Cardiac fibroblast (primary cell): ENCODE results near the gene MRPL27.

Experiments
- DNase-seq, 2 donors: peaks; one replicate each; pipeline versions ENCODE4 v3.0.0 to v3.0.0-alpha.2; 2010; ENCODE audit warnings: low read depth in 2 of 2
- H3K4me3 ChIP-seq, 2 donors: replicated peaks in 1 of 2; 1 replicate in 1 of 2; 2 replicates in 1 of 2; pipeline ENCODE4 v1.5.1; 2011; ENCODE audit warnings: low read depth in 2 of 2, low read length in 2 of 2, mild to moderate bottlenecking in 2 of 2, moderate library complexity in 1 of 2
- CTCF ChIP-seq: IDR thresholded peaks from one replicate; pipeline ENCODE4 v1.5.1; 2011; ENCODE audit warnings: low read depth, mild to moderate bottlenecking, low read length, inconsistent platforms

Gene MRPL27

GRCh38 chr17:50328363-50329325 is 44.3 kb downstream of the MRPL27 start:
- TF ChIP-seq CTCF = no peak
- no peak overlapping the region for H3K4me3 ChIP-seq

DNA sequence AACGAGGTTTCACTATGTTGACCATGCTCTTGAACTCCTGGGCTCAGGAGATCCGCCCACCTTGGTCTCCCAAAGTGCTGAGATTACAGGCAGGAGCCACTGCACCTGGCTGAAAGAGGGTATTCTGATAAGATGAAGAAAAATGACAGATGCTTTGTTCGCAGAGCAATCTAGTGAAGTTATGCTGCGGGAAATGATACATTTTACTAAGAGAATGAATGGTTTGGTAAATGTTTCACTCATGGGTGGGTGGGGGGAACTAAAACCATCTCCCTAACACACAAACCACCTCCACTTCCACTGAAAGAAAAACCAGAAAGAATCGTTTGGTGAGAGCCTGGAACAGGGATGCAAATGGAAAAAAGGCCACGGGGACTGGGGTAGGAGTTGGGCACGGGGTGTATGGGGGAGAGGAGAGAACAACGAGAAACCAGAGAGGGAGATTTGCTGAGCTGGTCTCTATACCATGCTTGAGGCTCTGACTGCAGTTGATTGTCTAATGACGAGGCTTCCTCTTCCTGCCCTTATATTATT is 46.1 kb downstream of the MRPL27 start:
- no peak overlapping the region for H3K4me3 ChIP-seq
- TF ChIP-seq CTCF = no peak
- no peak for DNase-seq

More at GRCh38 chr17:50328363-50329325, 44.3 kb downstream of the MRPL27 start:
- DNase-seq = no peak

DNA sequence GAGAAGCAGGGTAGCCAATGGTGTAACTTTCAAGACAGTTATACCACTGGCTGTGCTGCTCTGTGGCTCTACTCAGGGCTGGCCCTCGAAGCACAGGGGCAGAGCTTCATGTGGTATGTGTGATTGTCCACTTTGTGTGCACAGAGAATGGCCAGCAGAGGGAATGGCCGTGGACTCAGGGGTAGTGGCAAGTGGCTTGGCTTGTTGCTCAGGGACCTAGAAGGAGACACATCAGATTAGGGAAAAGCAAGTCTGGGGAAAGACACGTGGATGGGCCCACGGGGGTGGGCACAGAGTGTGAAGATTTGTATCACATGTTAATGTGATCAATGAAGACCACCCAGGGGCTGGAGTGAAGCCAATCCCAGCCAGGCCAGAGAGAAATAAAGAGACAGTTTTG is 47.1 kb downstream of the MRPL27 start:
- TF ChIP-seq CTCF = no peak
- DNase-seq = no peak

GRCh38 chr17:50323060-50323459 is 49.9 kb downstream of the MRPL27 start:
- TF ChIP-seq CTCF = no peak
- H3K4me3 ChIP-seq = no peak overlapping the region
- DNase-seq = no peak

More for the DNA sequence above, 47.1 kb downstream of the MRPL27 start:
- no peak overlapping the region for H3K4me3 ChIP-seq

- DNase-seq = no peak
- TF ChIP-seq CTCF = no peak
- no peak overlapping the region for H3K4me3 ChIP-seq
These were observed 50.7 kb downstream of the MRPL27 start for GRCh38 chr17:50322271-50322670.

GRCh38 chr17:50319306-50320004 is 53.5 kb downstream of the MRPL27 start:
- TF ChIP-seq CTCF = no peak
- DNase-seq = no peak
- no peak overlapping the region for H3K4me3 ChIP-seq
